SH-SY5Y (cell line): Measurements from ENCODE around the gene PPP1R9B.

Experiments
- GATA2 ChIP-seq: IDR thresholded peaks from 2 replicates; pipeline ENCODE4 v1.6.1; 2011; ENCODE audit warnings: mild to moderate bottlenecking, low read depth, low read length
- GATA3 ChIP-seq: IDR thresholded peaks from 2 replicates; pipeline ENCODE4 v1.6.1; 2011; ENCODE audit warnings: low read depth, mild to moderate bottlenecking, low read length, moderate library complexity

Gene PPP1R9B

DNA sequence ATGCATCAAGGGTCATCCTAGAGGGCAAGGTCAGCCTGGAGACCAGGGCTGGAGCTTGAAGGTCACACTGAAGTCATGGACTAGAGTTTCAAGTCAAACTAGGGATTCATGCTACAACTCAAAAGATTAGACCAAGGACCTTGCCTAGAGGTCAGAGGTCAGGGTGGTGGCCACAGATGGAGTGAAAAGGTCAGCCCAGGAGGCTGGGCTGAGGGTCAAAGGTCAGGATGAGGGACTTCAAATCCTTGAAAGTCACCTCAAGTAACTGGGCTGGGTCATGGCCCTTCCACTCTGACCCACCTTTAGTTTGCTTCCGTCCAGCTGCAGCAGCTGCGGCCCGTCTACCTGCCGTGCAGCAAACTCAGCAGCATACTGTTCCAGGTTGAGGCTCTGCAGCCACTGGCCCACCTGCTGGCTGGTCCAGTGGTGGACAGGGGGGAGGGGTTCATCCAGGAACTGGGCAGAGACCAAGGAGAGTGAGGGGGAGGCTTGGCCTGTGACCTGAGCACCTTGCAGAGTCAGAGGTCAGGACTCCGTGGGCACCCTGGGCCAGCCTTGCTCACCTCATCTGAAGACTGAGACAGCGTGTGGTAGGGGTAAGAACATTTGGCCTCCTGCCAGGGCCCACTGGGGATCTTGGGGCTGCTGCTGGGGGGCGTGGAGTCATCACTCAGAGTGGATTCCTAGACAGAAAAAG, 36.7 kb downstream of the PPP1R9B start:
- TF ChIP-seq GATA3 = no peak
- no peak for TF ChIP-seq GATA2

DNA sequence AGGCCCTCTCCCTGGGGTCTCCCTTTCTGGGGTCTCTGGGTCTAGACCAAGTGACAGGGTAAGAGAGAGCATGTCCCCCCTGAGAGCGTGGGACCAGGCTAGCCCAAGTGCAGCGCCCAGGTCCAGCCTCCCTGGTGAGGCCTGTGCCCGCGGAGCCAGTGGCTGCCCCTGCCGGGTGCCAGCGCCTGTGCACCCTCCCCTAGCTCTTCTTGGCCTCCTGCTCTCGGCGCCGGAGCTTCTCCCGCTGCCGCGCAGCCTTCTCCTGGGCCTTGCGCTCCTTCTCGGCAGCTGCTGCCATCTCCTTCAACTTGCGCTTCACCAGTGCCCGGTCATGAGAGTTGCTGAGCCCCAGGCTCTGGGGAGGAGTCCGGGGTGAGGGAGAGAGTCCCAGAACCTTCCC, 37.8 kb downstream of the PPP1R9B start:
- TF ChIP-seq GATA2 = no peak

DNA sequence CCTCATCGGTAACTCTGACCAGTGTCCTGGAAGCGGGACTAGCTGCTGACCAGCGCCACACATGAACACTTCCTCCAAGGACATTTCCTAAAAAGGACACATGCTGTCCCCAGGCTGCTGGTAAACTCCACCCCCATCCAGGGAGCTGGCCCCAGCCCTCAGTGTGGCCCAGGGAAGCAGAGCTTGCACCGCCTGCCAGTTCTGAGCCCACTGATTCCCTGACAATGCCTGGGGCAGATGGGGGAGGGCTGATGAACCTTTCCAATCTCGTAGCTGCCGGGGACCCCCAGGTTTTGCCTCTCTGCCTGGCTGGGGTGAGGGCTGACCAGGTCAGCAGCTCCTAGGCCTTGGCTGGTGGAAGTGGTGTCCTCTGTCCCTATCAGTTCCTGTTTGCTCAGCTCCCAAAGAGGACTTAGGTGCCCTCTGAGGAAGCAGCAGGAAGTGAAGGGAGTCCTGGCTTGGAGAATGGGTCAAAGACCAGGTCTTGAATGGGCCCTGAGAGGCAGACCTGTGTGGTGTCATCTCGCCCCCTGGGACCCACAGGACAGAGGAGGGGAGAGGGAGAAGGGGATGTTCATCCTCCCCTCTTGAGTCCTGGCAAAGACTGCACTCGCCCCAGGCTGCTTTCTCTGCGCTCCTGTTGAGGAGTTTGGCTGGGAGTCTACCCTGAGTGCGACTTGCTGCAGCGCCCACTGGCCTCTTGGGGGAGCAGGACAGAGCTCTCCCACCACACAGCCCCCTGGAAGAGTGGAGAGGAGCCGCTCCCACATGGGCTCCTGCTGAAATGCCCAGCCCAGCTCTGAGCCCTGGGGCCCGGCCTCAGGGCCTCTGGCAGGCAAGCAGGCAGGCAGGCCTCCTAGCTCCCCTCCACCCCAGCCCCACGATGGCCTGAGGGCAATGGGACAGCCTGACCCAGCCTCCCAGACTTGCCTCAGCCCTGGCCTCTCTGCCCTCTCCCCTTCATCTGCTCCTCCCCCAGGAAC, 38.5 kb downstream of the PPP1R9B start:
- TF ChIP-seq GATA2 (no peak), GATA3 (no peak)

DNA sequence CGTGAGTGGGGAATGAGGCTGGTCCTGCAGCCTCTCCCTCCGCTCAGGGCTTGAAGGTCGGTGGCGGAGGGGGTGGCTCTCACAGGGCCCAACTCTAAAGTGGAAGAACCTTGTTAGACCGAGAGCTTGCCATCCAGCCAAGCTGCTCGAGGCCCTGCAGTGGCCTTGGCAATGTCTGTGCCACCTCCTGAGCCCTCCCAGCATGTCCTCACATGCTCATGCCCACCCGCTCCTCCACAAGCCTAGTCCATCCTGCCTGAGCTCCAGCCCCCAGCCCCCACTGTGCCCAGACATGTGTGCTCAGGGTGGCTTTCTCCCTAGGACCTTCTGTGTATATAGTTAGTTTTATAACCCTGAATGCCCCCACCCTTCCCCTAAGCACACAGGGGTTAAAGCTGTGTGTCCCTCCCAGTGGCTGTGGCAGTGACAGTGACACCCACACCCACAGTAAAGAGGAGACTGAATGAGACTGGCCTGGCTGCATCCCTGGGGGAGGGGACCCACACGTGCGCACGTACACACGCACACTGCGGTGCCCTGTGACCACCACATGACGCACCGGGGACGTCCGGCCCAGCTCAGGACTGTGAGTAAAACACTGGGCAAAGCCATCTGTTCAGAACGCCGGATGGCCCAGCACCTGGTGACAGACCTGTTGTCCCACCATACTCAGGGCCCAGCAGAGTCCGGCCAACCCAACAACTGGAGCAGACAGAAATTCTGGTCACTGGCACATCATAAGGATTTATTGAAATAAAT, 39.7 kb downstream of the PPP1R9B start:
- TF ChIP-seq GATA3 (no peak), GATA2 (no peak)

DNA sequence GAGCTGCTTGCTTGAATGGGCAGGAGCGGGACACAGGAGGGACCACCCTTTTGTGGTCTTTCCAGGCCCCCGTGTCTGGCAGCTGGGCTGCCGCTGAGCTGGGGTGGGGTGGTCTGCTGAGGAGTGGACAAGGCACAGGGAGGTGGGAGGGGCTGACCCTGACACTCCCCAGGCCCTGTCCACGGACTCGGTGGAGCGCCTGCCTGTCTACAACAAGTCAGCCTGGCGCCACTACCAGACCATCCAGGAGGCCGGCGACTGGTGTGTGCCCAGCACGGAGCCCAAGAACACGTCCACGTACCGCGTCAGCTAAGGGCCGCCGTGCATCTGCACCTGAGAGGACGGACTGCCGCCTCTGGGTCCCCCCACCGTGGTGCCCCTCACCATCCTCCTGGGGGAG, 40.7 kb downstream of the PPP1R9B start:
- TF ChIP-seq GATA3 (no peak), GATA2 (no peak)

DNA sequence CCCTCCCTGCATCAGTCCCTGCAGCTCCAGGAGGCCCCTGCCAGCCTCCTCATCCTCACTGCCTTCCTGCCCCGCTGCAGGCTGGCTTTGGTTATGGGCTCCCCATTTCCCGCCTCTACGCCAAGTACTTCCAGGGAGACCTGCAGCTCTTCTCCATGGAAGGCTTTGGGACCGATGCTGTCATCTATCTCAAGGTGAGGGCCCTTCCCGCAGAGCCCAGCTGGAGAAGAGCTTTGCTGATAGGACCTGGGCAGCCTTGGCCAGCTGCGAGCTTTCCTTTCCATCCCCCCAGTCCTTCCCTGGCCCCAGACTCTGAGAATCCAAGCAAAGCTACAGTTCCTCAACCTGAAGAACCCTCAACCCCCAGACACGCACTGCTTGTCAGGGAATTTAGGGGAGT, 41.3 kb downstream of the PPP1R9B start:
- TF ChIP-seq GATA3 (no peak), GATA2 (no peak)

DNA sequence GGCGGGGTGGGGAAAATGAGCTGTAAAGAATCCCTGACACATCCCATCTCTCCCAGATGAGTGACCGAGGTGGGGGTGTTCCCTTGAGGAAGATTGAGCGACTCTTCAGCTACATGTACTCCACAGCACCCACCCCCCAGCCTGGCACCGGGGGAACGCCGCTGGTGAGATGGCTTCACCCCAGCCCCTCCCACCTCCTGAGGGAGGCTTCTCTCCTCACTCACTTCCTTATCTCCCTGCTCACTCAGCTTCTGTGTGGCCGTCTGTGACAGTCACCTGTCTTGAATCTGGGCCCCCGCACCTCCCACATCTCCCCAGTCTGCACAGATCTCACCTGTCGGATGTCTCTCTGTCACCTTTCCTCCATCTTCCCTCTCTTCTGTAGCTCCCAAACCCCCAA, 41.9 kb downstream of the PPP1R9B start:
- TF ChIP-seq GATA3 (no peak), GATA2 (no peak)

DNA sequence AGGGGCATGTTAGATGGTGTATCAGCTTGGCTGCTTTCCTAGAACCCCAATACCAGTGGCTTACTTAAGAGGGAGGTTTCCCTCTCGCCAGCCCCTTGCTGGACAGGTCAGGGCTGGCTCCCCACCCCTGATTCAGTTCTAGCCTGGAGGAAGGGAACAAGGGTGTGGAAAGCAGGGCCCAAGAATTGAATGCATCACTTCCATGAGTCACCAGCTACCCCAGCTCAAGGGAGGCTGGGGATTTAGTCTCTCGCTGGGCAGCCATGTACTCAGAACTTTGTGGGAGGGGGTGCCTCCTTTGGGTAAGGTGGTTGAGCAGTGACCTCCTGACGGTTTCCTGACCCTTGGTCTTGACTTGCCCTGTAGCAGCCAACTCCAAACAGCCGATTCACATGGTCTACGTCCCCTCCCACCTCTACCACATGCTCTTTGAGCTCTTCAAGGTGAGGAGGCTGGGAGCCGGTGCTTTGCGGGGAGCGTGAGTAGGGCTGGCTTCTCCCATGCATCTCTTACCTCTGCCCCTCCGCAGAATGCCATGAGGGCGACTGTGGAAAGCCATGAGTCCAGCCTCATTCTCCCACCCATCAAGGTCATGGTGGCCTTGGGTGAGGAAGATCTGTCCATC, 42.6 kb downstream of the PPP1R9B start:
- TF ChIP-seq GATA3 (no peak), GATA2 (no peak)

DNA sequence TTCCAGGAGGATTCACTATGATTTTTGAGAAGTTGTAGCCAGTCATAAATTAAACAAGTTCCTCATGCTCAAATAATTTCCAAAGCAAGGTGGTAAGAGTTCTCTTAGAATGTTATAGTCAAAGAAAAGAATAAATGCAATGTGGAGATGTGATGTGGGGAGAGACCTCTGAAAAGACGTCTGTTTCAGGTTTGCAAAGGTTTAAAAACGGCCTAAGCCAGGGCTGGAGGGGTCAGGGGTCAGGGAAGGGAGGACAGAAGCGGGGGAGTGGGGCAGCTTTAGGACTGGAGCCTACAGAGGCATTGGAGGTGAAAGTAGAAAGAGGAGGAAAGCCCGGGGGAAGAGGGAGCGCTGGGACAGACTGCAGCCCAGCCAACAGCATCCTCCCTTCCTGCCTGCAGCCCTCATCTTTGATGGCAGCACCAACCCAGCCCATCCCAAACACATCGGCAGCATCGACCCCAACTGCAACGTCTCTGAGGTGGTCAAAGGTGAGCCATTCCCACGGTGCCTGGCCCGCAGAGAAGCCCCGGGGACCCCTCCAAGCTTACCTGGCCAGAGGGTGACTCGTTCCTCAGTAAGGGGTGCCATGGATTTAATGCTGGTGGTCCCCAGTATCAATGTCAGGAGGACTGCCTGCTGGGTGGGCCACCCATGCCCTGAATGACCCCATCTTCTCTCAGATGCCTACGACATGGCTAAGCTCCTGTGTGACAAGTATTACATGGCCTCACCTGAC, 43.9 kb downstream of the PPP1R9B start:
- TF ChIP-seq GATA2 = no peak

DNA sequence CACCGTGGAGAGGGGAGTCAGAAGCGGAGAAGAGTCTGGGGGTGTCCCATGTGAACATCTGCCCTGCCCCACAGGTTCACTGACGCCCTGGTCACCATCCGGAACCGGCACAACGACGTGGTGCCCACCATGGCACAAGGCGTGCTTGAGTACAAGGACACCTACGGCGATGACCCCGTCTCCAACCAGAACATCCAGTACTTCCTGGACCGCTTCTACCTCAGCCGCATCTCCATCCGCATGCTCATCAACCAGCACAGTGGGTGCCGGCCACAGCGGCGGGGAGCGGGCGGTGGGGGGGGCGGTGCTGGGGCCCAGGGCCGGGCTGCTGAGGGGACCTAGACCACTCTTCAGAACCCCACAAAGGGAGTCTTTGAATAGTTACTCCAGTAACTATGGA, 44.7 kb downstream of the PPP1R9B start:
- TF ChIP-seq GATA3 = no peak
- no peak for TF ChIP-seq GATA2

DNA sequence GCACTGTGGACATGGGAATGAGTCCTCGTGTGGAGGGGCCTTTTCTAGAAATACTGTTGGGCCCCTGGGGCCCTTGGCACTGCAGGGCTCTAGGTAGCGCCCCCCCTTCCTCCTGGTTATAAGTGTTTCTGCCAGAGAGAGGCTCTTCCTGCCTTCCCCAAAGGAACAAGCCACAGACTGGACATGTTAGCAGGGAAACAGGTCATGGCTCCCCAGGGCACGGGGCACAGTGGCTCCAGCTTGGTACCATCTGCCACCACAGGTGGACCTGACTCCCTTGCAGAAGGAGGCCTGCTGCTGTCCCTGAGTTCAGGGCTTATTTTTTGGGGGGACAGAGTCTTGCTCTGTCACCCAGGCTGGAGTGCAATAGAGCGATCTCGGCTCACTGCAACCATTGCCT, 46.5 kb downstream of the PPP1R9B start:
- TF ChIP-seq GATA3 (no peak), GATA2 (no peak)

DNA sequence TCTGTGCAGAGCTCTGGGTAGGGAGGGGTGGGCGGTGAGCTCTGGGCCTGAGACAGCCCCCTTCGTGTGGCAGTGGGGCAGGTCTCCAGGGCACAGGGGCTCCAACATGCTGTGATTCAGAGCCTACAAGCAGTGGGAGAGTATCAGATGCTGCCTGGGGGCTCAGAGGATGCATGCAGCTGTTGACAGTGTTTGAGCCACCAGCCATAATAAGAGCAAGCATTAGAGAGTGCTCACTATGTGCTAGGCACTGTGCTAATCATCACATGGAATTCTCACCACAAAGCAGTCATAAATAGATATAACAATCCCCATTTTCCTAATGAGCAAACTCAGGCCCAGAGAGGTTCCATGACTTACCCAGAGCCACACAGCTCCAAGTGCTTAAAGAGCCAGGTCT, 47.2 kb downstream of the PPP1R9B start:
- TF ChIP-seq GATA2 (no peak), GATA3 (no peak)

DNA sequence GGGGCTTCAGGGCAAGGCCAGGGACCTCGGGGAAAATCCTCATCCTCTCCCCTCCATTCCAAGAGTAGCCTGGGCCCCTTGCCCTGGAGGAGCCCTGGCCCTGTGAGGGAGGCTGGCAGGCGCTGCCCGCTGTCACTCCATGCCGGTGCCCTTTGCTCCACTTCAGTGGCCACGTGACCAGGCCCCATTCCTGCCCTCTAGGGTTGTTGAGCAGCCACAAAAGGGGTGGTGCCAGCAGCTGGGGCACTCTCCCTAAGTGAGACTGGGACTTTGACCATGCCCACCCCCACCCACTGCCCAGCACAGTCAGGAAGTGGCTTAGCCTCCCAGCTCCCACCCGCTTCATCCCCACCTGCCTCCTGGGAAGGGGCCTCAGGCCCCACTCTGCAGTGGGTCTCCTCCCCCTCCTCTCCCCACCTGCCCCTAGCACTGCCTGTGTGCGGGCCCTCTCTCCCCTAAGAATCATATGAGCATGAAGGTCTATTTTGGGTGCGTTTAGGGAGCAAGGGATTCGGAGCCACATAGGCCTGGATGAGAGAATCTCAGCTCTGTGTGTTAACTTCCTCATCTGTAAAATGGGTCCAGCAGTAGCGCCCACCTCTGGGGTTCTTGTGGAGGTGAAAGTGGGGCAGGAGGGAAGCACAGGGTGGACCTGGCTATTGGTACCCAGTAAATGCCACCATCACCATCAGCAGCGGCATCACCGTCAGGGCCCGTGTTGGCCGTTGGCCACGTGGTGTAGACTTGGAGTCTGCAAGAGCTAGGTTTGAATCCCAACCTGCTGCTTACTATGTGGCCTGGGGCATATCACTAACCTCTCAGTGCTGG, 48.1 kb downstream of the PPP1R9B start:
- TF ChIP-seq GATA2 = no peak
- no peak for TF ChIP-seq GATA3
